ENCODE data around the gene BSN.

BSN gene

DNA sequence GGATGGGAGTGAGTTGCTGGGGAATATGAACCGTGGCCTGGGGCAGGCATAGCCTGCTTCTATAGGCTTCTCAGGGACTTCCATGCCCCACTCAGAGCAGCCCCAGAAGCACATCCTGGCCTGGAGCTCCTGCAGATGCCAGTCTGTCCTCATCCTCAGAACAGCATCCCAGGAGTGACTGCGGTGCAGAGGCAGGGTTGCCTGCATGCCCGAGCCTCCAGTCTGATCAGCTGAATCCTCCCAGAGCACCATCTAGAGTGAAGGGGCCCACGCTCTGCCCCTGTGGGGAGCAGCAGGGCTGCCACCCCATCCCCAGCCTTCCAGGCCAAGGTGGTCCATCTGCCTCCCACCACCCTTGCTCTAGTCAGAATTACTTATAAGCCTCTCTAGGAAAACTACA, 75.2 kb downstream of the BSN start:
- no peak for DNase-seq

- peak in 19 of 56 donors; percentile 7 to 58 (median 35) for DNase-seq
Measured at GRCh38 chr3:49629866-49630265, 75.6 kb downstream of the BSN start.

DNA sequence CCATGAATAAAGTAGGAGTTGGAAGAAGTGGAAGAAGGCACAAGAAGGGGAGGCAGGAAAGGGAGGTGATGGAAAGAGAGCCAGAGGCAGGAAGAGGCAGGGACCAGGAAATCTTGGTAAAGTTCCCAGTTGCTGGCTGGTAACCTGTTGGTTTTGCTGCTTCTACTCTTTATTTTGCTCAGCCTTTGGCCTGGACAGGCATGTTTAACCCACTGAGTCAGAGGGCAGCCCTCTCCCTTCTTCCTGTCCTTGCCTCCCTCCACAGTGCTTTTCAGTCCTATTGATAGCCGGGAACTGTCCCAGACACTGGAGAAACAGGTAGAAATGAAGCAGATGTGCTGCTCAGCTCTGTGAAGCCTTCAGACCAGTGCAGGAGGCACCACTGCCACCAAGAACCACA, 76.5 kb downstream of the BSN start:
- no peak for DNase-seq

DNA sequence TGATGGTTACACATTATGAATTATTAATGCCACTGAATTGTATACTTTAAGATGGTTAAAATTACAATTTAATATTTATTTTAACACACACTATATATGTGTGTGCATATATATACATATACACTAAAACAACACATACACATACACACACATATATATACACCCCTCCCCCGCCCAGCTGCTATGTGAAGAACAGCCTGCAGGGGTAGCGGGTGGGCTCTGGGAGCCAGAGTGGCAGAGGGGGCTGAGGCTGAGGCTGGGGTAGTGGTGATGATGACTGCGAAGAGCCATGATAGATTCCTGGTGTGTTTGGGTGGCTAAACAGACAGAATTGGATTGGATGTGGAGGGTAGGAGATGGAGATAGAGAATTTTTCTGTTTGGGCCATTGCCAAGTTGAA, 80.5 kb downstream of the BSN start:
- no peak for DNase-seq

GRCh38 chr3:49636883-49637609, 82.8 kb downstream of the BSN start:
- DNase-seq: peak in 8 of 56 donors; percentile 12 to 56 (median 38)

DNA sequence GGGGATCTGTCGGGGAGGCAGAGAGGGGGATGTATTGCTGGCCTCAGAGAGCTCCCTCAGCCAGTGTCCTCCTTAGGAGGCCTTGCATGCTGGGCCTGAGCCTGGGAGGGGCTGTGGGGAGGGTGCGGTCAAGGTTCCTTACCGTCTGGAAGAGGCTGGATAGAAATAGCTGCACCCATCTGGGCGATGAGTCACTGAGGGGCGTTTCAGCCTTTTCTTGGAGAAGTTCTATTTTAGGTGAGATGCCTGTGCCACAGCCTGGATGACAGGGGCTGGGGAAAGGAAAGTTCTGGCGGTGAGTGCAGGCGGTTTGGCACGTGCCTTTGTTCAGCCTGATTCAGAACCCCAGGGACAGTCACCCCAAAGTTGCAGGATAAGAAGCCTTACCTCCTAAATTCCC, 84.2 kb downstream of the BSN start:
- DNase-seq: peak in 26 of 56 donors; percentile 15 to 75 (median 35)

- no peak for DNase-seq
Measured at GRCh38 chr3:49639551-49639950, 85.3 kb downstream of the BSN start.

- DNase-seq: no peak
Measured at GRCh38 chr3:49641292-49641691, 87.0 kb downstream of the BSN start.

GRCh38 chr3:49641921-49642707, 87.8 kb downstream of the BSN start:
- no peak for DNase-seq

DNA sequence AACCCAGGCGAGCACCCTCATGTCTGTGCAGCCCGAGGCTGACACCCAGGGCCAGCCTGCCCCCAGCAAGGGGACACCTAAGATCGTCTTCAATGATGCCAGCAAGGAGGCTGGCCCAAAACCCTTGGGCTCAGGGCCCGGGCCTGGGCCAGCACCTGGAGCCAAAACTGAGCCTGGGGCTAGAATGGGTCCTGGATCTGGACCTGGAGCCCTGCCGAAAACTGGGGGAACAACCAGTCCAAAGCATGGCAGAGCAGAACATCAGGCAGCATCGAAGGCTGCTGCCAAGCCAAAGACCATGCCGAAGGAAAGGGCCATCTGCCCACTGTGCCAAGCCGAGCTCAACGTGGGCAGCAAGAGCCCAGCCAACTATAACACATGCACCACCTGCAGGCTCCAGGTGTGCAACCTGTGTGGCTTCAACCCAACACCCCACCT, 88.5 kb downstream of the BSN start:
- no peak for DNase-seq

GRCh38 chr3:49644684-49645083, 90.4 kb downstream of the BSN start:
- no peak for DNase-seq

DNA sequence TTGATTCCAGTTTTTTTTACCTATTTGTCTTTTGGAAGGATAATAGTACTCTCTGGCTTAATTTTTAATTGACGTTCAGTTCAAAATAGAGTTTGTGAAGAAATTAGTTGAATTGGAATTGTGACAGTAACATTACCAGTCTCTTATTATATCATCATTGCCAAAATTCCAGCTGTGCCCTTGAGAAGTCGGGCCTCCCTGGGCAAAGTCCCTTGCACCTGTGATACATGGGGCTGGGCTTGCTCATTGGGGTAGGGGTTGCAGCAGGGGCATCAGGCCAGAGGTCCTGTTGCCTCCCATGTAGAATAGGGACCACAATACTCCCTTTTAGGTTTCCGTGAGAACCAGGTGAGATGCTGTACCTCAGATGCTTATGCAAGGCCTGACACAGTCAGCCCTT, 92.0 kb downstream of the BSN start:
- no peak for DNase-seq

GRCh38 chr3:49647741-49648140, 93.5 kb downstream of the BSN start:
- DNase-seq: no peak

- DNase-seq: no peak
Measured at GRCh38 chr3:49648354-49649019, 94.2 kb downstream of the BSN start.

- no peak for DNase-seq
Measured at GRCh38 chr3:49649576-49649975, 95.3 kb downstream of the BSN start.

DNA sequence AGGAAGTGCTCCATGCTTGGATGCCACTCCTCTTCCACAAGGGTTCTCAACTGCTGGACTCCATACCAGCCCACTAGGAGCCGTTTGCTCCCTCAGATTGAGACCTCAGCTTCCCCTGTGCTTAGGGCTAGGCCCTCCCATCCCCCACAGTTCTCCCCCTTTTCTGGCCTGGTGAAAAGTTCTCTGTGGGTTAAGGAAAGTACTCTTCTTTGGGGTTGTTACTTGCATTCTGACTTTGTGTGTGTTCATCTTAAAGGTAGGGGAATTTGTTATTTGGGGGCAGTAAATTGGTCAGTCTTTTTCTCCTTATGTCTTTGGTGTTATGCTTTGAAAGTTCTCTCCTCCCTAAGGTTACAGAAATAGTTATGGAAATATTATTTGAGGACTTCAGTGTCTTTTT, 95.9 kb downstream of the BSN start:
- no peak for DNase-seq

- no peak for DNase-seq
Measured at GRCh38 chr3:49650637-49651036, 96.4 kb downstream of the BSN start.

DNA sequence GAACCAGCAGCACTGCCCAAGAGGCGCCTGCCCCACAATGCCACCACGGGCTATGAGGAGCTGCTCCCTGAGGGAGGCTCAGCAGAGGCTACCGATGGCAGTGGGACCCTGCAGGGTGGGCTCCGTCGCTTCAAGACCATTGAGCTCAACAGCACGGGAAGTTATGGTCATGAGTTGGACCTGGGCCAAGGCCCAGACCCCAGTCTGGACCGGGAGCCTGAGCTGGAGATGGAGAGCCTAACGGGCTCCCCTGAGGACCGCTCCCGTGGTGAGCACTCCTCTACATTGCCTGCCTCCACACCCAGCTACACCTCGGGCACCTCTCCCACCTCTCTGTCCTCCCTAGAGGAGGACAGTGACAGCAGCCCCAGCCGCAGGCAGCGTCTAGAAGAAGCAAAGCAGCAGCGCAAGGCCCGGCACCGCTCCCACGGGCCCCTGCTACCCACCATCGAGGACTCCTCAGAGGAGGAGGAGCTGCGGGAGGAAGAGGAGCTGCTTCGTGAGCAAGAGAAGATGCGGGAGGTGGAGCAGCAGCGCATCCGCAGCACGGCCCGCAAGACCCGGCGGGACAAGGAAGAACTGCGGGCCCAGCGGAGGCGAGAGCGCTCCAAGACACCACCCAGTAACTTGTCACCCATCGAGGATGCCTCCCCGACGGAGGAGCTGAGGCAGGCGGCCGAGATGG, 98.1 kb downstream of the BSN start:
- no peak for DNase-seq

GRCh38 chr3:49652903-49653415, 98.7 kb downstream of the BSN start:
- no peak for DNase-seq

- DNase-seq: no peak
Measured at GRCh38 chr3:49653621-49654020, 99.3 kb downstream of the BSN start.

GRCh38 chr3:49654176-49654825, 100.0 kb downstream of the BSN start:
- DNase-seq: no peak

Data from amygdala (tissue), 56 donors.